Epithelial cell of proximal tubule (primary cell): ENCODE measurements around the gene ZSCAN10. TPM values are rescaled to one million over a fixed set of nuclear protein-coding genes. Genes with fewer than 3 reads are reported as not detected.

Experiments used
- DNase-seq: peaks from one replicate; pipeline ENCODE4 v3.0.0-alpha.2; 2011; ENCODE audit warnings: low read depth
- H3K4me3 ChIP-seq: 2 replicates; pipeline ENCODE4 v1.5.1; 2011; ENCODE audit warnings: low read depth, mild to moderate bottlenecking, low read length
- CTCF ChIP-seq: conservative IDR thresholded peaks from 2 replicates; pipeline ENCODE4 v1.5.1; 2012; ENCODE audit warnings: low read depth, mild to moderate bottlenecking, low read length
- total RNA-seq: library from RNA; depleted of rRNA; stranded (reverse); fragments of >200 nt; gene quantifications from 2 replicates; pipeline ENCODE4 v1.2.3, GENCODE V29; 2015

ZSCAN10 gene
- total RNA-seq, 1 donor from 2014 or later, result not detected

GRCh38 chr16:3121851-3122467 lies 22.9 kb upstream of the ZSCAN10 start:
- H3K4me3 ChIP-seq, result no peak overlapping the region
- no peak for TF ChIP-seq CTCF
- DNase-seq, result no peak

DNA sequence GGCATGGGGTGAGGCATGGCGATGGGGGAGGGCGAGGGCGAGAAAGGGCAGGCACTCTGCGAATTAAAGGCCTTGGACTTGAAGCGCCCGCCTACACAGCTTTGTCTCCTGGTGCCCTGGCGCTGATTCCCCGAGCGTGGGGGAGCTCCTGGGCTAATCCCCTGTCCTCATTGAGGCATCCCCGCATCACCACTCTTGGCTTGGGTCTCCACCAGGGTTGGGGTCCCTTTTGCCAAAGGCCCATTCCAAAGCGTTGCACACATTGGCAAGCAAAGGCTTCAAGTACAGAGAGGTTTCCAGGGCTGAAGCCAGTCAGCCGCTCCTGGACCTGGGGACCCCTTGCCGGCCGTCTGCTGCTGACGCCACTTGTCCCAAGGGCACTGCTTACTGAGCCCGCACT lies 21.3 kb upstream of the ZSCAN10 start:
- no peak for TF ChIP-seq CTCF
- H3K4me3 ChIP-seq, result no peak overlapping the region
- no peak for DNase-seq

- no peak for DNase-seq
- no peak overlapping the region for H3K4me3 ChIP-seq
- no peak for TF ChIP-seq CTCF
Measured at GRCh38 chr16:3119701-3120408, 20.8 kb upstream of the ZSCAN10 start.

- H3K4me3 ChIP-seq, result no peak overlapping the region
- DNase-seq, result no peak
- no peak for TF ChIP-seq CTCF
Measured at GRCh38 chr16:3119286-3119685, 20.2 kb upstream of the ZSCAN10 start.

DNA sequence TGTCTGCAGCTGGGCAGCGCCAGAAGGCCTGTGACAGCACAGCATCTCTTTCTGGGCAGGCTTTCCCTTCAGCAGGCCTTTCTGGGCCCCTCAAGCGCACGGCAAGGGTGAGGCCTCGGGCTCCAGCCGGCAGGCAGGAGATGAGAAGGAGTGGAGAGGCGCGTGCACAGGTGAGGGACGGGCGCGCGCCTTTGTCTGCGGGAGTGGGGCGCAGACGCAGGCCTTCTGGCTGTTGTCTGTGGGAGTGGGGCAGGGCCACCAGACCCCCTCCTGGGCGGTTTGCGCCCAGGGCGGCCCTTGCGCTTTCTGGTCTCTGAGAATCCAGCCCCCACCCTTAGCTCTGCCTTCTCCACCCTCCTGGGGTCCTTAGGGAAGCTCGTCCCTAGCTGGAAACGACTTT lies 19.8 kb upstream of the ZSCAN10 start:
- no peak for DNase-seq
- no peak for TF ChIP-seq CTCF
- no peak overlapping the region for H3K4me3 ChIP-seq

GRCh38 chr16:3118204-3118790 lies 19.2 kb upstream of the ZSCAN10 start:
- H3K4me3 ChIP-seq, result no peak overlapping the region
- DNase-seq, result no peak
- TF ChIP-seq CTCF, result no peak

GRCh38 chr16:3115561-3115960 lies 16.5 kb upstream of the ZSCAN10 start:
- TF ChIP-seq CTCF, result no peak
- no peak for DNase-seq
- H3K4me3 ChIP-seq, result no peak overlapping the region
